GM12892 (cell line): ENCODE results near the gene STAMBPL1.

Experiments
- POLR2A ChIP-seq: IDR thresholded peaks from 2 replicates; pipeline ENCODE4 v1.6.1; 2011; ENCODE audit warnings: low read depth, low read length, control low read depth
- POLR2AphosphoS5 ChIP-seq: IDR thresholded peaks from 2 replicates; pipeline ENCODE4 v1.6.1; 2011; ENCODE audit warnings: low read depth, low read length, control low read depth
- TAF1 ChIP-seq: IDR thresholded peaks from 2 replicates; pipeline ENCODE4 v1.6.1; 2011; ENCODE audit warnings: low read depth, mild to moderate bottlenecking, control low read depth, low read length, borderline replicate concordance

DNA sequence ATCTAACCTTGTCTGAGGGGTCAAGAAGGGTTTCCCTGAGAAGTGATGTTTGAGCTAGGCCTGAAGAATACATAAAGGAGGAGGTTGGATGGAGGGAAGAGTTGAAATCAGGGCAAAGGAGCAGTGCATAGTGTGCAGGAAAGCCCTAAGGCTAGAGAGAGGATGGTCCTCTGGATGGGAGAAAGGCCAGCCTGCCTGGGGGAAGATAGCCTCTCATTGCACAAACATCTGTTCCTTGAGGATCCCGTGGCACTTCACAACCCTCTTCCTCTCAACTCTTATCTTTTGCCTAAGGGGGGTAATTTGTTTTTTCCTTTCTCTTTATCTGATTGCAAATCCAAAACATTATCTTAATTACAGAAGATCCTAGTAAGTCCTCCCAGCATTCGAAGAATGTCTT, 35.7 kb downstream of the STAMBPL1 start:
- TF ChIP-seq TAF1 (no peak), POLR2AphosphoS5 (no peak), POLR2A (no peak)
